HG02981 (cell line): ENCODE data around the gene RXFP3.

ENCODE experiments used
- ATAC-seq: cut with Tn5 transposase; IDR thresholded peaks from one replicate; pipeline ENCODE4 v1.9.1; 2021; ENCODE audit warnings: mild to moderate bottlenecking, moderate library complexity; ENCODE audit not compliant: unreplicated experiment

The RXFP3 gene

GRCh38 chr5:33976307-33976706 lies 40.1 kb downstream of the RXFP3 start:
- no peak for ATAC-seq

- ATAC-seq: no peak
Measured at GRCh38 chr5:33978306-33978705, 42.1 kb downstream of the RXFP3 start.

GRCh38 chr5:33980030-33980429 lies 43.8 kb downstream of the RXFP3 start:
- ATAC-seq: no peak

- no peak for ATAC-seq
Measured at GRCh38 chr5:33981408-33982162, 45.4 kb downstream of the RXFP3 start.

GRCh38 chr5:33984178-33984577 lies 48.0 kb downstream of the RXFP3 start:
- no peak for ATAC-seq

GRCh38 chr5:33984671-33985124 lies 48.5 kb downstream of the RXFP3 start, which contains the start of gene SLC45A2:
Gene SLC45A2 (minus strand): TSS chr5:33984693. CDS start chr5:33984583, 110 bp downstream.
- no peak for ATAC-seq

- ATAC-seq: no peak
Measured at GRCh38 chr5:33985447-33985846, 49.3 kb downstream of the RXFP3 start.
